ENCODE results near the gene EGLN2.

GRCh38 chr19:40802300-40803169, 3.5 kb downstream of the EGLN2 start:
- TF ChIP-seq EZH2 (IDR thresholded peaks at IDR 0.05; ENCODE audit: borderline replicate concordance, low read length), result no peak
- TF ChIP-seq, protein P1, sequence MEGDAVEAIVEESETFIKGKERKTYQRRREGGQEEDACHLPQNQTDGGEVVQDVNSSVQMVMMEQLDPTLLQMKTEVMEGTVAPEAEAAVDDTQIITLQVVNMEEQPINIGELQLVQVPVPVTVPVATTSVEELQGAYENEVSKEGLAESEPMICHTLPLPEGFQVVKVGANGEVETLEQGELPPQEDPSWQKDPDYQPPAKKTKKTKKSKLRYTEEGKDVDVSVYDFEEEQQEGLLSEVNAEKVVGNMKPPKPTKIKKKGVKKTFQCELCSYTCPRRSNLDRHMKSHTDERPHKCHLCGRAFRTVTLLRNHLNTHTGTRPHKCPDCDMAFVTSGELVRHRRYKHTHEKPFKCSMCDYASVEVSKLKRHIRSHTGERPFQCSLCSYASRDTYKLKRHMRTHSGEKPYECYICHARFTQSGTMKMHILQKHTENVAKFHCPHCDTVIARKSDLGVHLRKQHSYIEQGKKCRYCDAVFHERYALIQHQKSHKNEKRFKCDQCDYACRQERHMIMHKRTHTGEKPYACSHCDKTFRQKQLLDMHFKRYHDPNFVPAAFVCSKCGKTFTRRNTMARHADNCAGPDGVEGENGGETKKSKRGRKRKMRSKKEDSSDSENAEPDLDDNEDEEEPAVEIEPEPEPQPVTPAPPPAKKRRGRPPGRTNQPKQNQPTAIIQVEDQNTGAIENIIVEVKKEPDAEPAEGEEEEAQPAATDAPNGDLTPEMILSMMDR (IDR thresholded peaks at IDR 0.05; ENCODE audit: low read length), result no peak
